Measurements from ENCODE around the gene GAK. TPM values are rescaled to one million over a fixed set of nuclear protein-coding genes. Genes with fewer than 3 reads are reported as not detected.

GAK gene
- total and polyA plus RNA-seq, 2 of the 4 experiments (the other 2 are of a cell fraction) = 45.1 to 133 TPM

GRCh38 chr4:858831-859451 is 73.2 kb downstream of the GAK start:
- Histone ChIP-seq H2BK5ac (ENCODE audit: low read depth, low read length, poor library complexity, severe bottlenecking) (no peak overlapping the region), H3K27ac (ENCODE audit: insufficient read depth, low read length) (no peak overlapping the region), H4K5ac (ENCODE audit: low read depth, low read length) (no peak overlapping the region), H3K4me2 (ENCODE audit: low read depth, low read length) (no peak overlapping the region), H3K9ac (ENCODE audit: low read depth, low read length) (no peak overlapping the region), H4K91ac (ENCODE audit: insufficient read depth, low read depth, low read length) (no peak overlapping the region), H3K14ac (replicated peaks; ENCODE audit: low read depth, low read length) (no peak overlapping the region), H2BK120ac (ENCODE audit: low read depth, low read length) (no peak overlapping the region), H3K27me3 (ENCODE audit: control insufficient read depth, insufficient read depth, low read length) (no peaks in the 10 kb centered on the region), H2AK5ac (ENCODE audit: low read depth, low read length) (no peak overlapping the region), H3K4ac (ENCODE audit: low read depth, low read length) (no peak overlapping the region), H3K9me1 (ENCODE audit: insufficient read depth, low read length) (0 out of 2 replicates have a peak, but pooled peaks cover 3% of the 10 kb centered on the region), H4K8ac (ENCODE audit: low read depth in 2 of 2, low read length in 2 of 2) (no peak overlapping the region), H3K18ac (ENCODE audit: low read depth, low read length) (no peak overlapping the region), H2BK15ac (ENCODE audit: low read depth, low read length) (no peak overlapping the region), H2AK9ac (replicated peaks; ENCODE audit: low read depth, low read length, poor library complexity) (no peak overlapping the region), H3K36me3 (ENCODE audit: control insufficient read depth, insufficient read depth, low read length) (peaks cover 59% of the 10 kb centered on the region), H3K4me3 (ENCODE audit: insufficient read depth, low read depth, low read length) (no peak overlapping the region), H3K9me3 (ENCODE audit: control insufficient read depth, insufficient read depth, low read length) (no peaks in the 10 kb centered on the region), H4K20me1 (ENCODE audit: insufficient read depth, low read length) (peaks cover 12% of the 10 kb centered on the region), H3K23ac (ENCODE audit: low read depth, low read length) (no peak overlapping the region), H3K79me1 (ENCODE audit: low read depth in 1 of 2, low read length in 2 of 2) (peaks cover 0 to 12% of the 10 kb centered on the region in 2 experiments; a peak in 2 of 4 replicates), H2BK20ac (ENCODE audit: low read depth, low read length) (no peak overlapping the region), H3K4me1 (ENCODE audit: control insufficient read depth, insufficient read depth, low read length) (no peaks in the 10 kb centered on the region), H2AFZ (replicated peaks; ENCODE audit: low read length, poor library complexity) (no peak overlapping the region), H3K56ac (ENCODE audit: extremely low read depth, insufficient read depth, low read length) (no peak overlapping the region)
- WGBS, 2 experiments (ENCODE audit: extremely low coverage in 2 of 2, insufficient read length in 1 of 2) = 98% methylated on average over 16 of the region's 31 CpGs; no CpG with 5 or more reads in 1 of the 2 experiments
- in situ Hi-C loops (cut with MboI; ENCODE audit: low sequenced_read_pairs) = no loop called here
- dilution Hi-C loops (cut with HindIII; ENCODE audit: low sequenced_read_pairs, unreplicated experiment) = no loop called here
- DNase-seq (no peak), ATAC-seq (ENCODE audit: low read depth) (no peak)
- intact Hi-C loops (cut with micrococcal nuclease) = no loop called here
- ChIA-PET CTCF (no interaction called here), POLR2A (ENCODE audit: unreplicated experiment) (no interaction called here)
- TF ChIP-seq POLR2A (IDR thresholded peaks at IDR 0.05; ENCODE audit: low read depth, low read length) (no peak), RCOR1 (IDR thresholded peaks at IDR 0.05; ENCODE audit: insufficient replicate concordance, low read length) (no peak), ELK1 (IDR thresholded peaks at IDR 0.05; ENCODE audit: borderline replicate concordance, low read depth, low read length) (no peak), BHLHE40 (IDR thresholded peaks at IDR 0.05; ENCODE audit: low read depth, low read length) (no peak), MXI1 (IDR thresholded peaks at IDR 0.05; ENCODE audit: borderline replicate concordance, low read depth, low read length) (no peak), CTCF (conservative IDR thresholded peaks at IDR 0.05; ENCODE audit: low read depth, low read length) (no peak), MAFK (IDR thresholded peaks at IDR 0.05; ENCODE audit: low read depth, low read length) (no peak), CHD1 (IDR thresholded peaks at IDR 0.05; ENCODE audit: low read depth, low read length) (no peak), MAZ (IDR thresholded peaks at IDR 0.05; ENCODE audit: borderline replicate concordance, low read depth, low read length) (no peak), CEBPB (IDR thresholded peaks at IDR 0.05; ENCODE audit: low read depth, low read length) (no peak), SMC3 (IDR thresholded peaks at IDR 0.05; ENCODE audit: low read depth, low read length) (no peak), RAD21 (IDR thresholded peaks at IDR 0.05; ENCODE audit: low read length) (no peak), RFX5 (IDR thresholded peaks at IDR 0.05; ENCODE audit: low read depth, low read length) (no peak), FOS (IDR thresholded peaks at IDR 0.05; ENCODE audit: low read depth, low read length) (no peak), NFE2L2 (IDR thresholded peaks at IDR 0.05; ENCODE audit: low read depth, low read length) (no peak), USF2 (IDR thresholded peaks at IDR 0.05; ENCODE audit: low read depth, low read length) (no peak)
- BruUV-seq (replicated peaks) = no TSS peak

All from IMR-90 (cell line).